ENCODE results near the gene UQCRH.

UQCRH gene

GRCh38 chr1:46341222-46342083 lies 38.0 kb downstream of the UQCRH start:
- H3K79me2 ChIP-seq (ENCODE audit: low read length), result peaks cover 39% of the 10 kb centered on the region

GRCh38 chr1:46342084-46342656 lies 38.7 kb downstream of the UQCRH start:
- Histone ChIP-seq H4K20me1 (ENCODE audit: insufficient read depth, low read length) (no peaks in the 10 kb centered on the region), H3K4me1 (ENCODE audit: low read length) (peaks cover 21% of the 10 kb centered on the region), H2AFZ (ENCODE audit: low read depth, low read length) (no peak overlapping the region), H3K36me3 (replicated peaks; ENCODE audit: low read depth, low read length) (peaks cover 14% of the 10 kb centered on the region), H3K4me3 (ENCODE audit: low read length) (no peak overlapping the region), H3K79me2 (ENCODE audit: low read length) (peaks cover 39% of the 10 kb centered on the region), H3K4me2 (ENCODE audit: low read length) (peak overlapping the region; percentile 100; the same call in 1 of the 2 replicates), H3K9me3 (ENCODE audit: insufficient read depth, low read length) (no peaks in the 10 kb centered on the region), H3K27ac (ENCODE audit: low read length) (no peak overlapping the region), H3K9ac (ENCODE audit: low read length) (no peak overlapping the region), H3K27me3 (ENCODE audit: low read depth, low read length) (no peaks in the 10 kb centered on the region)
- TF ChIP-seq CTCF (IDR thresholded peaks at IDR 0.05; ENCODE audit: low read depth, low read length) (peak; percentile 12; the same call in 1 of the 2 replicates), EZH2phosphoT487 (IDR thresholded peaks at IDR 0.05; ENCODE audit: low read depth) (no peak)

More at GRCh38 chr1:46341222-46342083, 38.0 kb downstream of the UQCRH start:
- peak overlapping the region; percentile 93 for H3K27ac ChIP-seq (ENCODE audit: low read length)
- no peak overlapping the region for H2AFZ ChIP-seq (ENCODE audit: low read depth, low read length)
- H4K20me1 ChIP-seq (ENCODE audit: insufficient read depth, low read length), result no peaks in the 10 kb centered on the region
- H3K36me3 ChIP-seq (replicated peaks; ENCODE audit: low read depth, low read length), result peaks cover 11% of the 10 kb centered on the region
- H3K27me3 ChIP-seq (ENCODE audit: low read depth, low read length), result no peaks in the 10 kb centered on the region
- peak overlapping the region; percentile 100 for H3K4me3 ChIP-seq (ENCODE audit: low read length)
- H3K4me1 ChIP-seq (ENCODE audit: low read length), result peaks cover 21% of the 10 kb centered on the region
- no peak for TF ChIP-seq EZH2phosphoT487 (IDR thresholded peaks at IDR 0.05; ENCODE audit: low read depth)
- TF ChIP-seq CTCF (IDR thresholded peaks at IDR 0.05; ENCODE audit: low read depth, low read length), result no peak
- H3K9ac ChIP-seq (ENCODE audit: low read length), result peak overlapping the region; percentile 100
- H3K4me2 ChIP-seq (ENCODE audit: low read length), result peak overlapping the region; percentile 100
- H3K9me3 ChIP-seq (ENCODE audit: insufficient read depth, low read length), result no peaks in the 10 kb centered on the region

GRCh38 chr1:46342677-46343350 lies 39.3 kb downstream of the UQCRH start:
- TF ChIP-seq CTCF (IDR thresholded peaks at IDR 0.05; ENCODE audit: low read depth, low read length) (no peak), EZH2phosphoT487 (IDR thresholded peaks at IDR 0.05; ENCODE audit: low read depth) (no peak)
- Histone ChIP-seq H3K9me3 (ENCODE audit: insufficient read depth, low read length) (no peaks in the 10 kb centered on the region), H4K20me1 (ENCODE audit: insufficient read depth, low read length) (no peaks in the 10 kb centered on the region), H3K4me1 (ENCODE audit: low read length) (peaks cover 21% of the 10 kb centered on the region), H2AFZ (ENCODE audit: low read depth, low read length) (no peak overlapping the region), H3K4me2 (ENCODE audit: low read length) (no peak overlapping the region), H3K27ac (ENCODE audit: low read length) (no peak overlapping the region), H3K36me3 (replicated peaks; ENCODE audit: low read depth, low read length) (peaks cover 14% of the 10 kb centered on the region), H3K27me3 (ENCODE audit: low read depth, low read length) (no peaks in the 10 kb centered on the region), H3K79me2 (ENCODE audit: low read length) (peaks cover 39% of the 10 kb centered on the region), H3K4me3 (ENCODE audit: low read length) (no peak overlapping the region), H3K9ac (ENCODE audit: low read length) (no peak overlapping the region)

- no peak overlapping the region for H3K4me2 ChIP-seq (ENCODE audit: low read length)
- peaks cover 39% of the 10 kb centered on the region for H3K79me2 ChIP-seq (ENCODE audit: low read length)
- no peak overlapping the region for H3K4me3 ChIP-seq (ENCODE audit: low read length)
- TF ChIP-seq EZH2phosphoT487 (IDR thresholded peaks at IDR 0.05; ENCODE audit: low read depth) (no peak), CTCF (IDR thresholded peaks at IDR 0.05; ENCODE audit: low read depth, low read length) (no peak)
- H3K36me3 ChIP-seq (replicated peaks; ENCODE audit: low read depth, low read length), result peaks cover 14% of the 10 kb centered on the region
- H3K27me3 ChIP-seq (ENCODE audit: low read depth, low read length), result no peaks in the 10 kb centered on the region
- H3K4me1 ChIP-seq (ENCODE audit: low read length), result peaks cover 21% of the 10 kb centered on the region
- no peak overlapping the region for H3K9ac ChIP-seq (ENCODE audit: low read length)
- H3K9me3 ChIP-seq (ENCODE audit: insufficient read depth, low read length), result no peaks in the 10 kb centered on the region
- no peak overlapping the region for H3K27ac ChIP-seq (ENCODE audit: low read length)
- H2AFZ ChIP-seq (ENCODE audit: low read depth, low read length), result no peak overlapping the region
- no peaks in the 10 kb centered on the region for H4K20me1 ChIP-seq (ENCODE audit: insufficient read depth, low read length)
Measured at GRCh38 chr1:46343351-46343695, 39.8 kb downstream of the UQCRH start.

All from OCI-LY3 (cell line).